GM12878 (cell line): ENCODE data around the gene PANX2. TPM values are rescaled to one million over a fixed set of nuclear protein-coding genes. Genes with fewer than 3 reads are reported as not detected.
A peak's percentile ranks its signal among the peaks of the same experiment; 100 is the strongest.

ENCODE experiments used
- ATAC-seq: fragments of 200-7000 bp; cut with Tn5 transposase; 3 replicates; pipeline ENCODE4 v1.9.1; 2020; ENCODE audit warnings: mild to moderate bottlenecking, moderate library complexity
- BruUV-seq: library from RNA; stranded (reverse); fragments of 400-500 nt; replicated peaks from 2 replicates; lab custom pipeline; 2021; lab: Mats Ljungman, UMichigan
- CTCF ChIA-PET: fragments of 300-600 bp; sonication (Branson Sonifier 250); formaldehyde crosslinking; extraction: SDS; loops from one replicate; lab custom pipeline; 2021; ENCODE audit warnings: inconsistent platforms; lab: Yijun Ruan, JAX
- POLR2A ChIA-PET: fragments of 350-600 bp; formaldehyde crosslinking; extraction: SDS; loops from one replicate; lab custom pipeline; 2021; ENCODE audit warnings: inconsistent platforms; lab: Charles Lee
- RAD21 ChIA-PET: fragments of 300-600 bp; sonication (Branson Sonifier 250); formaldehyde crosslinking; loops from one replicate; lab custom pipeline; 2023; ENCODE audit warnings: antibody characterized with exemption; ENCODE audit not compliant: unreplicated experiment; lab: Charles Lee
- SMC1A ChIA-PET: fragments of 300-600 bp; sonication (Branson Sonifier 250); formaldehyde crosslinking; loops from one replicate; lab custom pipeline; 2023; ENCODE audit not compliant: unreplicated experiment, uncharacterized antibody; lab: Charles Lee
- DNase-seq: peaks from one replicate; pipeline ENCODE4 v3.0.0-alpha.2; 2011; ENCODE audit warnings: low read depth, low spot score
- FAIRE-seq: peaks from 3 replicates; lab custom pipeline; 2011; peaks lifted over from hg19 to GRCh38; lab: Jason Lieb, UNC
- H2AFZ ChIP-seq: 2 replicates; pipeline ENCODE4 v1.6.0; 2011; ENCODE audit warnings: low read depth, low read length, control low read depth; ENCODE audit not compliant: control insufficient read depth
- H3K27ac ChIP-seq: 2 replicates; pipeline ENCODE4 v1.5.1; 2011; ENCODE audit warnings: control low read depth; ENCODE audit not compliant: control insufficient read depth, insufficient read depth
- H3K27me3 ChIP-seq, 2 experiments: replicated peaks in 1 of 2; 2 replicates each; pipeline versions ENCODE4 v1.6.0 to v1.6.1; 2011; ENCODE audit warnings: low read length in 1 of 2; ENCODE audit not compliant: control insufficient read depth in 2 of 2, insufficient read depth in 2 of 2
- H3K36me3 ChIP-seq, 2 experiments: 2 replicates each; pipeline ENCODE4 v1.5.1; 2011; ENCODE audit warnings: low read length in 1 of 2; ENCODE audit not compliant: control insufficient read depth in 2 of 2, insufficient read depth in 2 of 2
- H3K4me1 ChIP-seq: 2 replicates; pipeline ENCODE4 v1.6.1; 2011; ENCODE audit warnings: mild to moderate bottlenecking, low read length, moderate library complexity, mixed read lengths; ENCODE audit not compliant: control insufficient read depth, insufficient read depth
- H3K4me2 ChIP-seq: 2 replicates; pipeline ENCODE4 v1.6.0; 2011; ENCODE audit warnings: control low read depth; ENCODE audit not compliant: control insufficient read depth, insufficient read depth
- H3K4me3 ChIP-seq: fragments of 200-600 bp; sonication (generic); 2 replicates; pipeline ENCODE4 v1.5.1; 2016
- H3K79me2 ChIP-seq: 2 replicates; pipeline ENCODE4 v1.6.0; 2011; ENCODE audit warnings: low read length; ENCODE audit not compliant: control insufficient read depth, insufficient read depth
- H3K9ac ChIP-seq: 2 replicates; pipeline ENCODE4 v1.8.0; 2011; ENCODE audit warnings: low read length, control low read depth, mixed read lengths; ENCODE audit not compliant: control insufficient read depth, insufficient read depth
- H3K9me3 ChIP-seq: replicated peaks from 3 replicates; pipeline ENCODE4 v1.5.1; 2011; ENCODE audit warnings: mild to moderate bottlenecking, low read length; ENCODE audit not compliant: control insufficient read depth, insufficient read depth
- H4K20me1 ChIP-seq: 2 replicates; pipeline ENCODE4 v1.6.0; 2011; ENCODE audit not compliant: control insufficient read depth, insufficient read depth
- BHLHE40 ChIP-seq, 2 experiments: fragments of 450-650 bp in 1 of 2; IDR thresholded peaks; 2 replicates each; pipeline ENCODE4 v1.6.1; 2011 to 2017; ENCODE audit warnings: low read depth in 2 of 2, borderline replicate concordance in 1 of 2, improper control_type of control experiment in 1 of 2, low read length in 1 of 2, mild to moderate bottlenecking in 1 of 2
- BMI1 ChIP-seq: fragments of 450-650 bp; IDR thresholded peaks from 2 replicates; pipeline ENCODE4 v1.6.1; 2016; ENCODE audit warnings: mild to moderate bottlenecking, moderate library complexity, borderline replicate concordance
- CBFB ChIP-seq: IDR thresholded peaks from 2 replicates; pipeline ENCODE4 v1.6.1; 2016; ENCODE audit warnings: antibody characterized with exemption, low read depth
- IRF5 ChIP-seq: fragments of 450-650 bp; IDR thresholded peaks from 2 replicates; pipeline ENCODE4 v1.6.1; 2017; ENCODE audit warnings: borderline replicate concordance
- SMAD5 ChIP-seq: IDR thresholded peaks from 2 replicates; pipeline ENCODE4 v1.6.1; 2016; ENCODE audit warnings: antibody characterized with exemption, low read depth
- TCF12 ChIP-seq: IDR thresholded peaks from 2 replicates; pipeline ENCODE4 v1.6.1; 2011; ENCODE audit warnings: low read depth, mild to moderate bottlenecking, low read length
- WGBS: methylation state at CpG from one replicate; pipeline ENCODE4 v1.1.6; 2016; ENCODE audit warnings: low lambda C conversion rate; ENCODE audit not compliant: insufficient replicate concordance, insufficient coverage; ENCODE audit errors: missing lambda C conversion rate; 5-methylcytosine and 5-hydroxymethylcytosine counted together
- in situ Hi-C: fragments of 300-500 bp; cut with MboI; formaldehyde crosslinking; loops from 9 replicates; pipeline ENCODE4 v1.14.3; 2018; ENCODE audit warnings: mixed read lengths
- intact Hi-C: fragments of 100-400 bp; cut with micrococcal nuclease; formaldehyde crosslinking; loops from one replicate; pipeline ENCODE4 v1.14.2; 2022; ENCODE audit not compliant: unreplicated experiment
- polyA plus RNA-seq, 11 experiments: library from polyadenylated mRNA; depleted of rRNA in 4 of 11; unstranded in 6 of 11; stranded (reverse) in 5 of 11; fragments of >200 nt; fragmentation: Nextera tagmentation in 4 of 11; fragmentation: Illumina TruSeq in 1 of 11; extraction: Ambion mirVana in 4 of 11; extraction: Trizol in 1 of 11; gene quantifications; 1 replicate in 1 of 11; 2 replicates in 10 of 11; pipeline versions ENCODE4 v1.2.1 to v1.2.3, GENCODE V29; 2011 to 2016; ENCODE audit warnings: inconsistent platforms in 2 of 11, missing spikeins in 2 of 11, low read depth in 1 of 11
- total RNA-seq, 4 experiments: library from RNA; depleted of rRNA in 3 of 4; stranded (reverse); fragments of >200 nt in 3 of 4; fragmentation: Illumina TruSeq in 1 of 4; extraction: Trizol in 1 of 4; gene quantifications; 2 replicates each; pipeline versions ENCODE4 v1.2.1 to v1.2.3, GENCODE V29; 2013 to 2021

The PANX2 gene
- total and polyA plus RNA-seq, 10 of the 15 experiments (the other 5 are each of a cell fraction or from before 2014, with no cell fraction given): 0.04 to 0.44 (median 0.17) TPM; not detected in 5

GRCh38 chr22:50218996-50219727 lies 48.6 kb downstream of the PANX2 start:
- Histone ChIP-seq H2AFZ (no peak overlapping the region), H3K9ac (no peak overlapping the region), H3K9me3 (no peaks in the 10 kb centered on the region), H3K4me3 (no peak overlapping the region), H3K27me3 (no peaks in the 10 kb centered on the region), H3K4me2 (no peak overlapping the region), H3K4me1 (no peaks in the 10 kb centered on the region), H3K27ac (no peak overlapping the region), H4K20me1 (no peaks in the 10 kb centered on the region), H3K36me3 (peaks cover 23 to 65% of the 10 kb centered on the region in 2 experiments; a peak in 3 of 4 replicates), H3K79me2 (no peaks in the 10 kb centered on the region; the same call in 1 of the 2 replicates)
- intact Hi-C loops: no loop called here
- DNase-seq: no peak
- WGBS: 96% methylated on average over 37 of the region's 42 CpGs
- no peak for TF ChIP-seq CBFB
- TF ChIP-seq BHLHE40 (IDR thresholded peaks at IDR 0.05; ENCODE audit: borderline replicate concordance in 1 of 2, low read depth in 2 of 2, low read length in 1 of 2): peak in 1 of 2 experiments; percentile 41; a peak in 1 of 4 replicates
- TF ChIP-seq TCF12: no peak
- TF ChIP-seq SMAD5: no peak
- TF ChIP-seq IRF5: no peak
- TF ChIP-seq BMI1: no peak
- RAD21 ChIA-PET: no interaction called here
- POLR2A ChIA-PET: no interaction called here
- FAIRE-seq: no peak
- in situ Hi-C loops: no loop called here
- CTCF ChIA-PET: interaction anchor here (0.6 kb wide), 1 partner anchor 247 kb away, joined by 3 read pairs; no protein-coding TSS in a partner anchor
- BruUV-seq: no TSS peak
- SMC1A ChIA-PET: no interaction called here
- ATAC-seq: no peak; the same call in 2 of the 3 replicates
